HepG2 (cell line): Measurements from ENCODE around the gene HNRNPF. TPM values are rescaled to one million over a fixed set of nuclear protein-coding genes. Genes with fewer than 3 reads are reported as not detected.
A peak's percentile ranks its signal among the peaks of the same experiment; 100 is the strongest.

Experiments used
- ARNT ChIP-seq: fragments of 450-650 bp; IDR thresholded peaks from 2 replicates; pipeline ENCODE4 v1.6.1; 2017
- BHLHE40 ChIP-seq: IDR thresholded peaks from 2 replicates; pipeline ENCODE4 v1.6.1; 2011; ENCODE audit warnings: low read length, improper control_type of control experiment
- CENPX ChIP-seq: sonication (generic); formaldehyde crosslinking; IDR thresholded peaks from 2 replicates; pipeline ENCODE4 v1.9.0; 2021; ENCODE audit warnings: mild to moderate bottlenecking, missing genetic modification reagents, moderate library complexity
- CERS6 ChIP-seq: sonication (generic); formaldehyde crosslinking; IDR thresholded peaks from 2 replicates; pipeline ENCODE4 v1.5.0; 2020; ENCODE audit warnings: missing genetic modification reagents
- GMEB2 ChIP-seq: IDR thresholded peaks from 2 replicates; pipeline ENCODE4 v1.6.1; 2016; ENCODE audit warnings: missing biosample characterization, missing genetic modification reagents, low read depth
- HOXA9 ChIP-seq: sonication (generic); formaldehyde crosslinking; IDR thresholded peaks from 2 replicates; pipeline ENCODE4 v1.8.1; 2022; ENCODE audit warnings: missing genetic modification reagents, mild to moderate bottlenecking, moderate library complexity, borderline replicate concordance
- KDM4B ChIP-seq: sonication (generic); formaldehyde crosslinking; IDR thresholded peaks from 2 replicates; pipeline ENCODE4 v1.4.0; 2020; ENCODE audit warnings: missing genetic modification reagents
- MBNL3 ChIP-seq: fragments of 250-450 bp; sonication (Bioruptor Pico); conservative IDR thresholded peaks from 2 replicates; pipeline ENCODE4 v1.8.0; 2022; ENCODE audit warnings: mild to moderate bottlenecking, inconsistent platforms
- MLLT10 ChIP-seq: sonication (generic); formaldehyde crosslinking; IDR thresholded peaks from 2 replicates; pipeline ENCODE4 v1.4.0; 2020; ENCODE audit warnings: missing genetic modification reagents
- MYC ChIP-seq: sonication (generic); formaldehyde crosslinking; IDR thresholded peaks from 2 replicates; pipeline ENCODE4 v1.9.0; 2021; ENCODE audit warnings: missing genetic modification reagents, borderline replicate concordance
- NFIC ChIP-seq: IDR thresholded peaks from 2 replicates; pipeline ENCODE4 v1.6.1; 2012; ENCODE audit warnings: mild to moderate bottlenecking, low read length, inconsistent platforms
- ONECUT2 ChIP-seq: sonication (generic); formaldehyde crosslinking; IDR thresholded peaks from 2 replicates; pipeline ENCODE4 v1.4.0; 2020; ENCODE audit warnings: missing genetic modification reagents
- PAWR ChIP-seq: sonication (generic); formaldehyde crosslinking; IDR thresholded peaks from 2 replicates; pipeline ENCODE4 v1.4.0; 2020; ENCODE audit warnings: missing genetic modification reagents, mild to moderate bottlenecking, borderline replicate concordance
- SP140L ChIP-seq: sonication (generic); formaldehyde crosslinking; IDR thresholded peaks from 2 replicates; pipeline ENCODE4 v1.4.0; 2020; ENCODE audit warnings: missing genetic modification reagents, borderline replicate concordance
- SP5 ChIP-seq: IDR thresholded peaks from 2 replicates; pipeline ENCODE4 v1.6.1; 2016; ENCODE audit warnings: low read depth, borderline replicate concordance
- XRCC5 ChIP-seq: fragments of 200-400 bp; formaldehyde crosslinking; optimal IDR thresholded peaks from 2 replicates; pipeline ENCODE3; 2017; ENCODE audit warnings: mild to moderate bottlenecking, low read length
- ZFP36L2 ChIP-seq: sonication (generic); formaldehyde crosslinking; IDR thresholded peaks from 2 replicates; pipeline ENCODE4 v1.4.0; 2020; ENCODE audit warnings: missing genetic modification reagents
- ZNF20 ChIP-seq: sonication (generic); formaldehyde crosslinking; IDR thresholded peaks from 2 replicates; pipeline ENCODE4 v1.4.0; 2020; ENCODE audit warnings: mild to moderate bottlenecking, moderate library complexity, missing genetic modification reagents
- ZNF292 ChIP-seq: sonication (generic); formaldehyde crosslinking; IDR thresholded peaks from 2 replicates; pipeline ENCODE4 v1.8.1; 2022; ENCODE audit warnings: mild to moderate bottlenecking, low read depth, missing genetic modification reagents, borderline replicate concordance
- ZNF350 ChIP-seq: sonication (generic); formaldehyde crosslinking; IDR thresholded peaks from 2 replicates; pipeline ENCODE4 v1.4.0; 2020; ENCODE audit warnings: mild to moderate bottlenecking, low read depth, missing genetic modification reagents, borderline replicate concordance
- ZNF432 ChIP-seq: sonication (generic); formaldehyde crosslinking; IDR thresholded peaks from 2 replicates; pipeline ENCODE4 v1.5.0; 2020; ENCODE audit warnings: missing genetic modification reagents, mild to moderate bottlenecking, borderline replicate concordance
- ZNF44 ChIP-seq: sonication (generic); formaldehyde crosslinking; IDR thresholded peaks from 2 replicates; pipeline ENCODE4 v1.5.1; 2020; ENCODE audit warnings: mild to moderate bottlenecking, missing genetic modification reagents
- ZNF720 ChIP-seq: sonication (generic); formaldehyde crosslinking; IDR thresholded peaks from 2 replicates; pipeline ENCODE4 v1.4.0; 2020; ENCODE audit warnings: missing genetic modification reagents
- ZSCAN31 ChIP-seq: sonication (generic); formaldehyde crosslinking; IDR thresholded peaks from 2 replicates; pipeline ENCODE4 v1.5.0; 2020; ENCODE audit warnings: low read depth, mild to moderate bottlenecking, missing genetic modification reagents
- polyA plus RNA-seq, 8 experiments: library from polyadenylated mRNA; depleted of rRNA in 3 of 8; stranded (reverse) in 7 of 8; unstranded in 1 of 8; fragments of >200 nt; fragmentation: Illumina TruSeq in 4 of 8; extraction: Trizol in 4 of 8; gene quantifications; 2 replicates each; pipeline versions ENCODE4 v1.2.1 to v1.2.3, GENCODE V29; 2011 to 2016; ENCODE audit warnings: low read depth in 4 of 8, missing spikeins in 1 of 8, mixed read lengths in 1 of 8; ENCODE audit not compliant: insufficient read depth in 1 of 8
- total RNA-seq, 5 experiments: library from RNA; depleted of rRNA; stranded (reverse); fragments of >200 nt; fragmentation: Illumina TruSeq; extraction: Trizol; gene quantifications; 2 replicates each; pipeline ENCODE4 v1.2.3, GENCODE V29; 2016; ENCODE audit warnings: low read depth in 1 of 5
- TF ChIP-seq, protein P1 (sequence below): sonication (generic); formaldehyde crosslinking; IDR thresholded peaks from 2 replicates; pipeline ENCODE4 v1.5.1; 2020; ENCODE audit warnings: mild to moderate bottlenecking, missing genetic modification reagents, moderate library complexity

The HNRNPF gene
- total and polyA plus RNA-seq, 2 of the 13 experiments (the other 11 are each of a cell fraction or from before 2014, with no cell fraction given) = 166 to 308 TPM

GRCh38 chr10:43420369-43421200, 11.6 kb upstream of the HNRNPF start (continued):
- no peak for TF ChIP-seq PAWR (CRISPR knock-in tag)
- peak; percentile 94 for TF ChIP-seq ZNF44
- no peak for TF ChIP-seq MLLT10 (CRISPR knock-in tag)
- TF ChIP-seq BHLHE40 = peak; percentile 94
- TF ChIP-seq HOXA9 (CRISPR knock-in tag) = no peak
- TF ChIP-seq KDM4B (CRISPR knock-in tag) = peak; percentile 97
- TF ChIP-seq MBNL3 (CRISPR knock-in tag) = no peak
- TF ChIP-seq ZNF292 (CRISPR knock-in tag) = peak; percentile 95
- TF ChIP-seq ZFP36L2 (CRISPR knock-in tag) = peak; percentile 95
- TF ChIP-seq ZNF350 (CRISPR knock-in tag) = peak; percentile 97
- TF ChIP-seq ZSCAN31 = peak; percentile 87
- TF ChIP-seq, protein P1, sequence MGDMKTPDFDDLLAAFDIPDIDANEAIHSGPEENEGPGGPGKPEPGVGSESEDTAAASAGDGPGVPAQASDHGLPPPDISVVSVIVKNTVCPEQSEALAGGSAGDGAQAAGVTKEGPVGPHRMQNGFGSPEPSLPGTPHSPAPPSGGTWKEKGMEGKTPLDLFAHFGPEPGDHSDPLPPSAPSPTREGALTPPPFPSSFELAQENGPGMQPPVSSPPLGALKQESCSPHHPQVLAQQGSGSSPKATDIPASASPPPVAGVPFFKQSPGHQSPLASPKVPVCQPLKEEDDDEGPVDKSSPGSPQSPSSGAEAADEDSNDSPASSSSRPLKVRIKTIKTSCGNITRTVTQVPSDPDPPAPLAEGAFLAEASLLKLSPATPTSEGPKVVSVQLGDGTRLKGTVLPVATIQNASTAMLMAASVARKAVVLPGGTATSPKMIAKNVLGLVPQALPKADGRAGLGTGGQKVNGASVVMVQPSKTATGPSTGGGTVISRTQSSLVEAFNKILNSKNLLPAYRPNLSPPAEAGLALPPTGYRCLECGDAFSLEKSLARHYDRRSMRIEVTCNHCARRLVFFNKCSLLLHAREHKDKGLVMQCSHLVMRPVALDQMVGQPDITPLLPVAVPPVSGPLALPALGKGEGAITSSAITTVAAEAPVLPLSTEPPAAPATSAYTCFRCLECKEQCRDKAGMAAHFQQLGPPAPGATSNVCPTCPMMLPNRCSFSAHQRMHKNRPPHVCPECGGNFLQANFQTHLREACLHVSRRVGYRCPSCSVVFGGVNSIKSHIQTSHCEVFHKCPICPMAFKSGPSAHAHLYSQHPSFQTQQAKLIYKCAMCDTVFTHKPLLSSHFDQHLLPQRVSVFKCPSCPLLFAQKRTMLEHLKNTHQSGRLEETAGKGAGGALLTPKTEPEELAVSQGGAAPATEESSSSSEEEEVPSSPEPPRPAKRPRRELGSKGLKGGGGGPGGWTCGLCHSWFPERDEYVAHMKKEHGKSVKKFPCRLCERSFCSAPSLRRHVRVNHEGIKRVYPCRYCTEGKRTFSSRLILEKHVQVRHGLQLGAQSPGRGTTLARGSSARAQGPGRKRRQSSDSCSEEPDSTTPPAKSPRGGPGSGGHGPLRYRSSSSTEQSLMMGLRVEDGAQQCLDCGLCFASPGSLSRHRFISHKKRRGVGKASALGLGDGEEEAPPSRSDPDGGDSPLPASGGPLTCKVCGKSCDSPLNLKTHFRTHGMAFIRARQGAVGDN = peak; percentile 100
- TF ChIP-seq CENPX (CRISPR knock-in tag) = no peak
- 0 out of 2 replicates have a peak, but pooled peaks have one; percentile 65 for TF ChIP-seq ZNF20 (CRISPR knock-in tag)
- peak; percentile 53; the same call in 1 of the 2 replicates for TF ChIP-seq NFIC
- no peak for TF ChIP-seq ARNT
- TF ChIP-seq SP140L = peak; percentile 83; the same call in 1 of the 2 replicates
- TF ChIP-seq ZNF720 (CRISPR knock-in tag) = no peak
- peak; percentile 39; the same call in 1 of the 2 replicates for TF ChIP-seq ZNF432 (CRISPR knock-in tag)
- peak; percentile 91 for TF ChIP-seq CERS6 (CRISPR knock-in tag)
- TF ChIP-seq GMEB2 (CRISPR knock-in tag) = peak; percentile 65; the same call in 1 of the 2 replicates
- peak; percentile 79 for TF ChIP-seq ONECUT2 (CRISPR knock-in tag)
- peak; percentile 92 for TF ChIP-seq MYC (CRISPR knock-in tag)
- peak; percentile 75 for TF ChIP-seq XRCC5
- peak; percentile 84 for TF ChIP-seq SP5
